Activated CD4-positive, alpha-beta T cell treated with anti-CD3 and anti-CD28 coated beads, Interleukin-10, Interleukin-2, amounts not matched to agents 100 ng/mL and 50 ng/mL, durations not matched to agents 16 hours and 8 hours (primary cell): ENCODE results near the gene UCKL1.
A peak's percentile ranks its signal among the peaks of the same experiment; 100 is the strongest.

Source experiments
- DNase-seq: peaks from one replicate; pipeline ENCODE4 v3.0.0-alpha.2; 2020

Gene UCKL1

GRCh38 chr20:63958964-63959698, 2.9 kb upstream of the UCKL1 start:
- DNase-seq: no peak

GRCh38 chr20:63958471-63958870, 2.3 kb upstream of the UCKL1 start:
- DNase-seq: no peak

GRCh38 chr20:63957690-63958441, 1.6 kb upstream of the UCKL1 start:
- DNase-seq: peak; percentile 58

GRCh38 chr20:63957004-63957689, 931 bp upstream of the UCKL1 start:
- peak; percentile 84 for DNase-seq

GRCh38 chr20:63956664-63957003, 418 bp upstream of the UCKL1 start:
- no peak for DNase-seq

- peak; percentile 45 for DNase-seq
These were observed 862 bp downstream of the UCKL1 start for GRCh38 chr20:63955281-63955826.

- no peak for DNase-seq
These were observed 2.3 kb downstream of the UCKL1 start for GRCh38 chr20:63953764-63954429.

GRCh38 chr20:63952769-63953168, 3.4 kb downstream of the UCKL1 start:
- DNase-seq: no peak

GRCh38 chr20:63952210-63952535, 4.0 kb downstream of the UCKL1 start:
- no peak for DNase-seq

GRCh38 chr20:63951398-63952209, 4.6 kb downstream of the UCKL1 start:
- DNase-seq: no peak

- DNase-seq: no peak
These were observed 5.4 kb downstream of the UCKL1 start for GRCh38 chr20:63950701-63951397.

- DNase-seq: peak; percentile 20
These were observed 8.4 kb downstream of the UCKL1 start for GRCh38 chr20:63947638-63948456.

GRCh38 chr20:63946986-63947637, 9.1 kb downstream of the UCKL1 start:
- no peak for DNase-seq

GRCh38 chr20:63945921-63946920, 10.0 kb downstream of the UCKL1 start:
- no peak for DNase-seq

- DNase-seq: no peak
These were observed 11.1 kb downstream of the UCKL1 start for GRCh38 chr20:63945031-63945658.

GRCh38 chr20:63944078-63944941, 11.9 kb downstream of the UCKL1 start:
- no peak for DNase-seq

GRCh38 chr20:63943808-63944077, 12.5 kb downstream of the UCKL1 start:
- no peak for DNase-seq
